Measurements from ENCODE around the gene LBX1. TPM values are rescaled to one million over a fixed set of nuclear protein-coding genes. Genes with fewer than 3 reads are reported as not detected.

LBX1 gene
- total RNA-seq, 4 donors from 2014 or later, result not detected

DNA sequence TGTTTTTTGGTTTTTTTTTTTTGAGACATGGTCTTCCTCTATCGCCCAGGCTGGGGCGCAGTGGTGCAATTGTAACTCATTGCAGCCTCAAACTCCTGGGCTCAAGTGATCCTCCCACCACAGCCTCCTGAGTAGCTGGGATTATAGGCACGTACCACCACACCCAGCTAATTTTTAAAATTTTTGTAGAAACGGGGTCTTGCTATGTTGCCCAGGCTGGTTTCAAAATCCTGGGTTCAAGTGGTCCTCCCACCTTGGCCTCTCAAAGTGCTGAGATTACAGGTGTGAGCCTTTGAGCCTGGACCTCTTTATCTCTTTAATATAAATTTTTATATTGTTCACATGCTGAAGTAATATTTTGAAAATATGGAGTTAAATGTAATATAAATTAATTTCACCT lies 28.2 kb upstream of the LBX1 start:
- Histone ChIP-seq H3K4me3 (no peak overlapping the region), H3K4me1 (no peaks in the 10 kb centered on the region), H3K9me3 (no peaks in the 10 kb centered on the region), H3K36me3 (no peaks in the 10 kb centered on the region), H3K27me3 (no peaks in the 10 kb centered on the region), H3K27ac (no peak overlapping the region)
- TF ChIP-seq POLR2A (IDR thresholded peaks at IDR 0.05), result no peak
- TF ChIP-seq, protein P1, sequence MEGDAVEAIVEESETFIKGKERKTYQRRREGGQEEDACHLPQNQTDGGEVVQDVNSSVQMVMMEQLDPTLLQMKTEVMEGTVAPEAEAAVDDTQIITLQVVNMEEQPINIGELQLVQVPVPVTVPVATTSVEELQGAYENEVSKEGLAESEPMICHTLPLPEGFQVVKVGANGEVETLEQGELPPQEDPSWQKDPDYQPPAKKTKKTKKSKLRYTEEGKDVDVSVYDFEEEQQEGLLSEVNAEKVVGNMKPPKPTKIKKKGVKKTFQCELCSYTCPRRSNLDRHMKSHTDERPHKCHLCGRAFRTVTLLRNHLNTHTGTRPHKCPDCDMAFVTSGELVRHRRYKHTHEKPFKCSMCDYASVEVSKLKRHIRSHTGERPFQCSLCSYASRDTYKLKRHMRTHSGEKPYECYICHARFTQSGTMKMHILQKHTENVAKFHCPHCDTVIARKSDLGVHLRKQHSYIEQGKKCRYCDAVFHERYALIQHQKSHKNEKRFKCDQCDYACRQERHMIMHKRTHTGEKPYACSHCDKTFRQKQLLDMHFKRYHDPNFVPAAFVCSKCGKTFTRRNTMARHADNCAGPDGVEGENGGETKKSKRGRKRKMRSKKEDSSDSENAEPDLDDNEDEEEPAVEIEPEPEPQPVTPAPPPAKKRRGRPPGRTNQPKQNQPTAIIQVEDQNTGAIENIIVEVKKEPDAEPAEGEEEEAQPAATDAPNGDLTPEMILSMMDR (IDR thresholded peaks at IDR 0.05), result no peak
- intact Hi-C loops (cut with DNase I; ENCODE audit: low total_unique reads), result no loop called here
- DNase-seq, result no peak

DNA sequence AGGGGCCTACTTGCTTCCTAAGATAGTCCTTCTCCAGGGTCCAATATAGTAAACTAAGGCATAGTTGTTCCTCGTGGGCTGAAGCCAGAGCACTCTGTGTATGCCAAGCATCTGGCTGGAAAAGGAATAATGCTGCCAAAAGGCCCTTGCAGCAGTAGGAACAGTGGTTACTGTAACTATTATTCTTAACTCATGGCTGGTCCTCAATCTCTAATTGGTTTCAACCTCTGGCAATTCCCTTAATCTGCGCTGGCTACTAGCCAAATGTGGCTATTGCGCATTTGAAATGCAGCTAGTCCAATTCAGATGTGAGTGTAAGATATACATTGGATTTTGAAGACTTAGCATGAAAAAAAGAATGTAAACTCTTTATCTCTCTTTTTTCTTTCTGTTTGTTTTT lies 27.8 kb upstream of the LBX1 start:
- no peak overlapping the region for H3K4me3 ChIP-seq
- H3K4me1 ChIP-seq, result no peaks in the 10 kb centered on the region
- no peak overlapping the region for H3K27ac ChIP-seq
- intact Hi-C loops (cut with DNase I; ENCODE audit: low total_unique reads), result no loop called here
- H3K9me3 ChIP-seq, result no peaks in the 10 kb centered on the region
- TF ChIP-seq, protein P1 (IDR thresholded peaks at IDR 0.05), result no peak
- TF ChIP-seq POLR2A (IDR thresholded peaks at IDR 0.05), result no peak
- no peaks in the 10 kb centered on the region for H3K27me3 ChIP-seq
- no peak for DNase-seq
- H3K36me3 ChIP-seq, result no peaks in the 10 kb centered on the region

DNA sequence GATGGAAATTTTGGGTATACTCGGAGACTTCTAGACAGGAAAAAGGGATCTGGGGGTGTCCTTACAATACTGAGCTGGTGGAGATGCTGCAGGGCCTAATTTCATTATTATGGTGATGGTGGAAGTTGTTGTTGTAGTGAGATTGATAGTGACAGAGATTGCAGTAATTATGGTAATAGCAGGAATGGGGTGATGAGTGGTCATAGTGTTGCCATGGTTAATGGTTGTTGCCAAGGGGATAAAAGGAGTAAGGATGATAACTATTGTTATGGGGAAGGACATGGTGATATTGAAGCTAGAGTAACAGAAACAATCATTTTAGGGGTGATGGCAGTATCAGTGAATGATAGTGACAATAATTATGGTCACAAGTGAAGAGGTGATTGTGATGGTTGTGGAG lies 27.1 kb upstream of the LBX1 start:
- intact Hi-C loops (cut with DNase I; ENCODE audit: low total_unique reads), result no loop called here
- Histone ChIP-seq H3K4me1 (no peaks in the 10 kb centered on the region), H3K27me3 (no peaks in the 10 kb centered on the region), H3K36me3 (no peaks in the 10 kb centered on the region), H3K4me3 (no peak overlapping the region), H3K27ac (no peak overlapping the region), H3K9me3 (no peaks in the 10 kb centered on the region)
- TF ChIP-seq, protein P1 (IDR thresholded peaks at IDR 0.05), result no peak
- TF ChIP-seq POLR2A (IDR thresholded peaks at IDR 0.05), result no peak
- no peak for DNase-seq

DNA sequence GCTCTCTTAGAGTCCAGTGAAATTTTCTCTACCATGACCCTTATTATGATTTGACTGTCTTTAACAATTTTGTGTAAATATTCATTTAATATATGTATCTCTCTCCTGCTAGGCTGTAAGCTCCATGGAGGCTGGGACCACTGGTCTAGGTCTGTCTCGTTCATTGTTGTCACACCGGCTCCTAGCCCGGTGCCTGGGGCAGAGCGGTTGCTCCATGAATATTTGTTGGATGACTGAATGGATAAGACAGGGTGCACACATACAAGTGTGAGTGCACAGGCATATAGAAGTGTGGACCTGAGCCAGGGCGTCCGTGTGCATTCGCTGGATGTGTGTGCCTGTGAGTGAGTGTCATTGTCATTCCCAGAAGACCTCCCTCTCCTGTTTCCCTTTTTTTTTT lies 20.9 kb upstream of the LBX1 start:
- no peaks in the 10 kb centered on the region for H3K4me1 ChIP-seq
- intact Hi-C loops (cut with DNase I; ENCODE audit: low total_unique reads), result no loop called here
- no peak overlapping the region for H3K4me3 ChIP-seq
- H3K27ac ChIP-seq, result no peak overlapping the region
- TF ChIP-seq, protein P1 (IDR thresholded peaks at IDR 0.05), result no peak
- TF ChIP-seq POLR2A (IDR thresholded peaks at IDR 0.05), result no peak
- no peaks in the 10 kb centered on the region for H3K36me3 ChIP-seq
- no peaks in the 10 kb centered on the region for H3K9me3 ChIP-seq
- no peaks in the 10 kb centered on the region for H3K27me3 ChIP-seq
- DNase-seq, result no peak

DNA sequence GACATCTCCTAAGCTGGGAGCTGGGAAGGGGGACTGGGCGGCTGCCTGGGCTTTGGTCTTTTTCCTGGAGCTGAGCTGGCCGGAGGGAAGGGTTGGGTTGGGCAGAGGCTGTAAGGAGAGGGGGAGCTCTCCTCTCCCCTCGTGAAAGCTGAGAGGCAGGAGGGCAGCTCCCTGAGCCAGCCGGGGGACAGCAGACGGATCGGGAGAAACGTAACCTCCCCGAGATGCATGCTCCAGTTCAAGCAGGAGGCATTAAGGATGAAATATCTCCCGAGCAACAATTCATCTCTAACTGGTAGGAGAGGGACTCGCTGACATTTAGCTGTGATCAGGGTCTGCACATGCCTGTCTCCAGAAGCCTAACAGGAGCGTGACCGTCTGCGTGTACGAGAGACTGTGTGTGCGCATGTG lies 19.9 kb upstream of the LBX1 start:
- H3K27ac ChIP-seq, result no peak overlapping the region
- intact Hi-C loops (cut with DNase I; ENCODE audit: low total_unique reads), result no loop called here
- TF ChIP-seq POLR2A (IDR thresholded peaks at IDR 0.05), result no peak
- TF ChIP-seq, protein P1 (IDR thresholded peaks at IDR 0.05), result no peak
- no peaks in the 10 kb centered on the region for H3K9me3 ChIP-seq
- H3K36me3 ChIP-seq, result no peaks in the 10 kb centered on the region
- H3K4me3 ChIP-seq, result no peak overlapping the region
- no peaks in the 10 kb centered on the region for H3K27me3 ChIP-seq
- no peak for DNase-seq
- no peaks in the 10 kb centered on the region for H3K4me1 ChIP-seq

All from uterus (tissue), 4 donors.